Ectodermal cell (in vitro differentiated cells): ENCODE data around the gene WDR88.
"Not testable (repeated sequence)": the region's sequence is repeated elsewhere in the genome, so short reads cannot be mapped to it uniquely, and the experiment has no call there.

Experiments used
- H3K27ac ChIP-seq: 2 replicates; pipeline ENCODE4 v1.7.0; 2013; ENCODE audit warnings: mild to moderate bottlenecking, low read depth, low read length; ENCODE audit not compliant: insufficient read depth, poor library complexity, severe bottlenecking
- H3K27me3 ChIP-seq: 2 replicates; pipeline ENCODE4 v1.7.0; 2013; ENCODE audit warnings: mild to moderate bottlenecking, low read length; ENCODE audit not compliant: insufficient read depth, control insufficient read depth, poor library complexity, severe bottlenecking
- H3K36me3 ChIP-seq: one replicate; pipeline ENCODE4 v1.7.0; 2013; ENCODE audit warnings: low read length; ENCODE audit not compliant: control insufficient read depth, insufficient read depth
- H3K4me1 ChIP-seq: one replicate; pipeline ENCODE4 v1.7.0; 2013; ENCODE audit warnings: low read length; ENCODE audit not compliant: control insufficient read depth, insufficient read depth
- H3K4me3 ChIP-seq: 2 replicates; pipeline ENCODE4 v1.7.0; 2013; ENCODE audit warnings: low read depth, low read length, control low read depth; ENCODE audit not compliant: insufficient read depth
- H3K9me3 ChIP-seq: 2 replicates; pipeline ENCODE4 v1.7.0; 2013; ENCODE audit warnings: mild to moderate bottlenecking, low read length, moderate library complexity; ENCODE audit not compliant: control insufficient read depth
- WGBS, 2 experiments: methylation state at CpG; one replicate each; pipeline ENCODE4 v1.1.7; 2013; ENCODE audit warnings: missing lambda C conversion rate in 2 of 2; 5-methylcytosine and 5-hydroxymethylcytosine counted together

WDR88 gene

GRCh38 chr19:33125929-33126388 is 6.0 kb upstream of the WDR88 start:
- WGBS, 2 experiments: 56 to 57% methylated on average over 12 of the region's 12 CpGs
- Histone ChIP-seq H3K4me1 (peaks cover 5% of the 10 kb centered on the region), H3K27ac (no peak overlapping the region), H3K36me3 (peaks cover 6% of the 10 kb centered on the region), H3K9me3 (no peaks in the 10 kb centered on the region), H3K4me3 (no peak overlapping the region), H3K27me3 (no peaks in the 10 kb centered on the region)

DNA sequence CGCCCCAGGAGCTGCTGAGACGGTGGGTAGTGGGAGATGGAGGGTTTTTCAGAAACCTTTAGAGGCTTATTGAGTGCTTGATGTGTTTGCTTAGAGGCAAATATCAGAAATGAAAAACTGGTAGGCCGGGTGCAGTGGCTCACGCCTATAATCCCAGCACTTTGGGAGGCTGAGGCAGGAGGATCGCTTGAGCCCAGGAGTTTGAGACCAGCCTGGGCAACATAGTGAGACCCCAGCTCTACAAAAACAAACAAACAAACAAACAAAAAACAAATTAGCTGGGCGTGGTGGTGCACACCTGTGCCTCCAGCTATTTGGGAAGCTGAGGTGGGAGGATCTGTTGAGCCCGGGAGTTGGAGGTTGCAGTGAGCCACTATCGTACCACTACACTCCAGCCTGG is 5.2 kb upstream of the WDR88 start:
- H3K4me1 ChIP-seq, H3K27ac ChIP-seq, H3K36me3 ChIP-seq, H3K27me3 ChIP-seq, H3K9me3 ChIP-seq, H3K4me3 ChIP-seq: not testable (repeated sequence)
- WGBS, 2 experiments: 97 to 98% methylated on average over 8 of the region's 8 CpGs

GRCh38 chr19:33129901-33130300 is 2.0 kb upstream of the WDR88 start:
- Histone ChIP-seq H3K27ac (no peak overlapping the region), H3K4me1 (peaks cover under 1% of the 10 kb centered on the region), H3K4me3 (no peak overlapping the region), H3K36me3 (peaks cover 6% of the 10 kb centered on the region), H3K27me3 (no peaks in the 10 kb centered on the region), H3K9me3 (no peaks in the 10 kb centered on the region)
- WGBS, 2 experiments: 89 to 98% methylated on average over 5 to 6 of the region's 6 CpGs

- no peaks in the 10 kb centered on the region for H3K9me3 ChIP-seq
- H3K4me1 ChIP-seq: no peaks in the 10 kb centered on the region
- no peak overlapping the region for H3K4me3 ChIP-seq
- peaks cover 6% of the 10 kb centered on the region for H3K36me3 ChIP-seq
- 93 to 96% methylated on average over 6 of the region's 6 CpGs for WGBS, 2 experiments
- H3K27me3 ChIP-seq: no peaks in the 10 kb centered on the region
- no peak overlapping the region for H3K27ac ChIP-seq
These were observed 1.5 kb upstream of the WDR88 start for GRCh38 chr19:33130433-33130832.

GRCh38 chr19:33132425-33132824 is 511 bp downstream of the WDR88 start:
- no peak overlapping the region for H3K27ac ChIP-seq
- H3K4me1 ChIP-seq: no peaks in the 10 kb centered on the region
- H3K36me3 ChIP-seq: no peaks in the 10 kb centered on the region
- H3K27me3 ChIP-seq: no peaks in the 10 kb centered on the region
- no peaks in the 10 kb centered on the region for H3K9me3 ChIP-seq
- no peak overlapping the region for H3K4me3 ChIP-seq
- WGBS, 2 experiments: 89 to 91% methylated on average over 15 of the region's 15 CpGs

GRCh38 chr19:33133438-33134031 is 1.6 kb downstream of the WDR88 start:
- no peak overlapping the region for H3K27ac ChIP-seq
- 77 to 80% methylated on average over 13 of the region's 13 CpGs for WGBS, 2 experiments

DNA sequence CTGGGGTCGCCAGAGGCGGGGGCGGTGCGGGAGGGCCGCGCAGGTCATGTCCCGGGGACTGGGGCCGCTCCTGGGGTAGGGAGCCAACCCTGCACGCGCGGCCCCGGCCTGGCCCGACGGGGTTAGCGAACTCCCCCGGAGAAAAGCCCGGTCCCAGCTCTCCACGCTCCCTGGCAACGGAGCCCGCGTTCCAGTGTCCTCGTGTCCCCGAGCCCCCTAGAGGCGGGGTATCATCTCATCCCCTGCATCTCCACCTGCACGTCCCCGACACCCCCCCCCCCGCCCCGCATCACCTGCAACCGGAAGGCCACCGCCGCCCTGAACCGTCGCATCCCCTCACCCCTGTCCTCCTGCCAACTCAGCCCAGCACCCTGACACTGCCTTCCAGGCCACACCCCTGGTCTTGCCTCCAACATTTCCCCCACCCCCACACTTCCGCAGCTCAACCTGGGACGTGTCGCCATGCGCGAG is 2.7 kb downstream of the WDR88 start:
- Histone ChIP-seq H3K27ac (no peak overlapping the region), H3K27me3 (no peaks in the 10 kb centered on the region), H3K36me3 (no peaks in the 10 kb centered on the region), H3K4me1 (no peaks in the 10 kb centered on the region), H3K4me3 (no peak overlapping the region), H3K9me3 (no peaks in the 10 kb centered on the region)
- WGBS, 2 experiments: 53 to 58% methylated on average over 31 to 32 of the region's 38 CpGs

More at GRCh38 chr19:33133438-33134031, 1.6 kb downstream of the WDR88 start:
- H3K36me3 ChIP-seq: no peaks in the 10 kb centered on the region
- H3K9me3 ChIP-seq: no peaks in the 10 kb centered on the region
- H3K27me3 ChIP-seq: no peaks in the 10 kb centered on the region
- H3K4me3 ChIP-seq: no peak overlapping the region
- H3K4me1 ChIP-seq: no peaks in the 10 kb centered on the region

DNA sequence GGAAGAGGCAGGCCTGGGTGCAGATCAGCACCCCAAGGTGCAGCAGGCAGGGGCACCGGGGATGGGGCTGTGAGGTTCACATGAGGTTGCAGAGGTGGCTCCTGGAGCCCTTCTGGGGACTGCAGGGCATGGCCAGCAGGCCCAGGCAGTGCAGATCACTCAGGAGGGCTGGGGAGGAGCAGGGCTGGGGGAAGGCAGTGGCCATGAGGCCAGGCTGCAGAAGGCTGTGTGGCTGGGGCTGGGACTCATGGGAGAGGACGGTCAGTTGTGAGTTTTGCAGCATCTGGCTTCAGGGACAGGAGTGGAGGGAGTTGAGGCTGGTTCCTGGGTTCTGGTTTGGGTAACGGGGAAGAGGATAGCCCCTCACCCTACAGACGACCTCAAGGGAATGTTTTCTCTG is 7.3 kb downstream of the WDR88 start:
- 76 to 80% methylated on average over 4 of the region's 4 CpGs for WGBS, 2 experiments
- Histone ChIP-seq H3K4me1 (no peaks in the 10 kb centered on the region), H3K27me3 (no peaks in the 10 kb centered on the region), H3K4me3 (no peak overlapping the region), H3K27ac (no peak overlapping the region), H3K36me3 (no peaks in the 10 kb centered on the region), H3K9me3 (no peaks in the 10 kb centered on the region)

DNA sequence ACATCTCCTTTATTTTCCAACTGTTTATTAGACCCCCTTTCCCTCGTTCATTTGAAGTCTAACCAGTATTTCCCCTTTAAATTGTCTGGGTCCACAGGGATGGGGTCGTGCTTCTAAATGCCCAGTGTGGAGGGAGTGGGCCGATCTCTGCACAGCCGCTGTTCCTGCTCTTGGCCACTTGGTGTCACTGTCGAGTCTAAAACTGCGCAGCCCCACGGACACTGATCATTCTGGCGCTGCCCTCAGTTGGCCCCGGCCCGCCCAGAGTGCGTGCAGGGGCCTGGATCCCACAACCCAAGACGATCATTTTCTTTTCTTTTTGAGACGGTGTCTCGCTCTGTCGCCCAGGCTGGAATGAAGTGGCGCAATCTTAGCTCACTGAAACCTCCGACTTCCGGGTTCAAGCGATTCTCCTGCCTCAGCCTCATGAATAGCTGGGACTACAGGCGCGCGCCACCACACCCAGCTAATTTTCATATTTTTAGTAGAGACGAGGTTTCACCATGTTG is 12.0 kb downstream of the WDR88 start:
- Histone ChIP-seq H3K36me3 (no peaks in the 10 kb centered on the region), H3K27ac (no peak overlapping the region), H3K4me1 (no peaks in the 10 kb centered on the region), H3K27me3 (no peaks in the 10 kb centered on the region), H3K9me3 (no peaks in the 10 kb centered on the region), H3K4me3 (no peak overlapping the region)
- 40 to 42% methylated on average over 23 of the region's 23 CpGs for WGBS, 2 experiments

DNA sequence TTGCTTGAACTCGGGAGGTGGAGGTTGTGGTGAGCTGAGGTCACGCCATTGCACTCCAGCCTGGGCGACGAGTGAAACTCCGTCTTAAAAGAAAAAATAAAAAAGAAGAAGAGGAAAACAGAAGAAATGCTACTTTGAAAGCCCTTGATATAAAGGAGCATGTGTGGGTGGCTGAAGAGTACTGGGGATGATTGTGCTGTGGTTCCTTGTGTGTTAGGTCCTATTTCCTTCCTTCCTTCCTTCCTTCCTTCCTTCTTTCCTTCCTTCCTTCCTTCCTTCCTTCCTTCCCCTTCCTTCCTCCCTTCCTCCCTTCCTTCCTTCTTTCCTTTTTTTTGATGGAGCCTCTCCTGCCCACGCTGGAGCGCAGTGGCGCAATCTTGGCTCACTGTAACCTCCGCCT is 14.3 kb downstream of the WDR88 start:
- no peaks in the 10 kb centered on the region for H3K9me3 ChIP-seq
- H3K36me3 ChIP-seq: no peaks in the 10 kb centered on the region
- no peaks in the 10 kb centered on the region for H3K4me1 ChIP-seq
- no peak overlapping the region for H3K4me3 ChIP-seq
- 90 to 96% methylated on average over 9 of the region's 9 CpGs for WGBS, 2 experiments
- H3K27ac ChIP-seq: no peak overlapping the region
- H3K27me3 ChIP-seq: no peaks in the 10 kb centered on the region
